Activated CD8-positive, alpha-beta memory T cell treated with anti-CD3 and anti-CD28 coated beads for 4 hours (primary cell): ENCODE results near the gene MAD1L1.

Experiments used
- DNase-seq, 2 donors: peaks; one replicate each; pipeline ENCODE4 v3.0.0-alpha.2; 2020; ENCODE audit warnings: low read depth in 2 of 2

MAD1L1 gene

DNA sequence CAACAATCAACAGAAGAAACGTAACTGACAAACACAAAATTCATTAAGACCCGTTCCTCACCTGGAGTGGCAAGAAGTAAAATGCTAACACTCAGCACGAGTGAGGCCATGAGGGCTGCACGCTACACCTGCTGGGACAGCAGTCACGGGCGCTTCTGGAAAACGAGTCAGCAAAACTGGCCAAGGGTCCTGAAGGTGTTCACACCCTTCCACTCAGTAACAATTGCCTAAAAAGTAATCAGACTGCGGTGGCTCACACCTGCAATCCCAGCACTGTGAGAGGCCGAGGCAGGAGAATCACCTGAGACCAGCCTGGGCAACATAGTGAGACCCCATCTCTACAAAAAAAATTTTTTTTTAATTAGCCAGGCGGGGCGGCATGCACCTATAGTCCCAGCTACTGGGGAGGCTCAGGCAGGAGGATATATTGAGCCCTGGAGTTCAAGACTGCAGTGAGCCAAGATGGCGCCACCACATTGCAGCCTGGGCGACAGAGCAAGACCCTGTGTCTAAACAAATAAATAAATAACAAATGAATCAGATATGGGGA lies 199.1 kb downstream of the MAD1L1 start:
- no peak for DNase-seq

DNA sequence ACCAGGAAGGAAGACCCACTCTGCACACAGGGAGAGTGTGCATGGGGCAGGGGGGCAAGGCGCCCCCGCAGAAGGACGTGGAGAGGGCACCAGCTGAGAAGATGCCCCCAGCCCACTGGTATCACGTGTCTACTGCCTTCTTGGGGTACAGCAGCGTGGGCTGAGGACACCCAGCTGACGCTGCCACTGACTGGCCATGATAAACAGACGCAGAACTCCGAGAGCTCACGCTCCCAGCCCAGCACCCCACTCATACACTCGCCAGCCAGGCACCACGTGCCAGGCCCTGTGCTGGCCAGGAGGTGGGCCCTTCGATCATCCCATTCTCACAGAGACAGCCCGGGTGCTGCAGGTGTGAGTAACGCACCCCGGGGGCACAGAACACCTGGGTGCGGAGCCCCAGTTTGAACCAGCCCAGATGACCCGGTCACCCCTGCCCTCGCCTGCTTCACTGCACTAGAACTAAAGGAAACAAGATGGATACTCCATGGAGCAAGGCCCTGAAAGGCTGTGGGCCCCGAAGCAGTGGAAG lies 199.8 kb downstream of the MAD1L1 start:
- no peak for DNase-seq

DNA sequence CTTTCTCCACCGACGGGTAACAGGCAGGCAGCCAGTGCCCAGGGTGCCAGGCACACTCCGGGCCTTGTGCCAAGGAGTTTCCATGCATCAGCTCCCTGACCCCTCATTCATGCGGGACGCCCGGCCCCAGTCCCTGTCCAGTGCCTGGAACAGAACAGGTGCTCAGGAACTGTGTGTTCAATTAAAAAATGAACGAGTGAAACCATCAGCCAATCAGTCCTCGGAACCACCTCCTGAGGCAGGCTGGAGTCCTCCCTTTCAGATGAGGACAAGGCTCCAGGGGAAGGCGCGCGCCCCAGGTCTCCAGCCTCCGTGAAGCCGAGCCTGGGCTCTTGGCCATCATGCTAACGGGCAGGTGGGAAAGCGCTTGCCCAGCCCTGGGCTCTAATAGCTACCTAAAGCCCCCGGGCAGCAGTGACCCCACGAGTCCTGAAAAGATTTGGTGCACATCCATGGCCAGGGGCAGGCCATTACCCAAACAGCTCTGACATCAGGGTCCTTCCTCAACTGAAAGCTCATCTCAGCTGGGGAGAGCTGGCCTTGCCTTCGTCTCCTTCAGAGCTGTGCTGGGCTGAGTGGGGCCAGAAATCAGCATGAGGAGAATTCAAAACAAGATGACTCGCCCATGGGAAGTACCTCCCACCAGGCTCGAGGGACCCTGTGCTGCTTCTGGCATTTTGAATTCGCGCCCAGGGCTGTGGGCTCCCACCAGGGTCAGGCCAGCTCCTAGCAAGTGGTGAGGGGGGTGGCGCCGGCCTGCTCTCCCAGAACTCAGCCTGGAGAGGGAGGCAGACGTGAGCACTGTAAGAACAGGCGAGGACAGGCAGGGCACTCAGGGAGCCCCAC lies 200.5 kb downstream of the MAD1L1 start:
- no peak for DNase-seq

DNA sequence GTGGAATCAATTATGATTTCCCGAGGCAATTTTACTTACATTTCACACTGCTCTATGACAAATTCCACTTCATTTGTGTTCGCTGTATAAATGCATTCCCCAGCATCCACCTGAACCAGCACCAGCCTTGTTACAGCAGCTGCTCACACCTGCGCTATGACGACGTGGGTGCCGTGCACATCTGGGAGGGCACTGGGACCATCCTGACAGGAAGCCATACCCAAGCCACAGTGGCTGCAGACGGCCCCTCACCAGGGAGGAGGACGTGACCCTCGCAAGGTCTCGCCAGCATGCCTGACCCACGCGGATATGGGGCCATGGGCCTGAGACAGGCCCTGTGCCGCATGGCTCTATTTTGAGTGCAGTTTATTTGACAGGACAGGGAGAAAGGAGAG lies 201.3 kb downstream of the MAD1L1 start:
- no peak for DNase-seq

DNA sequence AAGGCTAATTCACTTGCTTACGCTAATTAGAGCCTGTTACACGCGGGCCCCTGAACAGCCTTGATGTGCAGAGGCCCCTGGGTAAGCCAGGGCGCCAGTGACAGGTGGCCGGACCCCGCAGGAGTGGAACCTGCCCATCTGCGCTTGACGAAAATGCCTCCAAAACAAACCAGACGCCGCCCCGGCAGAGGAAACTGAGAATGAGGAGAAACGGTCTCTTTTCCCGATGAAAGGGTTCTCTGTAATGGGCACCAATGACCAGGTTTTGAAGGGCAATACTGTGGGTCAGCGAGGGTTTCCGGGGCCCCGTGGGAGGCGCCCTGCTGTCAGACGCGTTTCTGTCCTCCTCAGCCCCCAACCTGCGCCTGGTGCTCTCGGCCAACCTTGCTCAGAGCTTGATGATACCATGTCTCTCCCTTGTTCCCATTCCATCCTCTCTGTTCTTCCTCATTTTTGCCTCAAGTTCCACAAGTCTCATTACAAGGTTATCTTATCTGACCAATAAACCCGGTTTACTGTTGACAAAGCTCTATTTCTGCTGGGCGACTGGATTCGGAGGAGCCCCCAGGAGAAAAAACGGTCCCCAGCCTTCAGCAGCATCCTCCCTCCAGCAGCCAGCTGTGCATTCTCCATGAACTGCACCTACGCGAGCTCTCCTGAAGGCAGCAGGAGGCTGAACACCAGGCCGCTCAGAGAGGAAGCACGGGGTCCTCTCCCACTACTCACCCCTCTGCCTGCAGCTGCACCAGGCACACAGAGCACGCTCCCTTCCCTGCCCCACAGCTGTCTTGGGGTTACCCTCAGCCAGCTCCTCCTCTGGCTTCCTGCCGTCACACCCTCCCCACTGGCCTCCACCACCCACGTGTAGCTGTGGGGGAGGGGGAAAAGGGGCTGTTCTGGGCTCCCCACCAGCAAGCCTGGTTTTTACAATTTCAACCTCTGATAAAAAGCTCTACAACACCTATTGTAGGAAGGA lies 202.0 kb downstream of the MAD1L1 start:
- peak; percentile 13 to 17 for DNase-seq

DNA sequence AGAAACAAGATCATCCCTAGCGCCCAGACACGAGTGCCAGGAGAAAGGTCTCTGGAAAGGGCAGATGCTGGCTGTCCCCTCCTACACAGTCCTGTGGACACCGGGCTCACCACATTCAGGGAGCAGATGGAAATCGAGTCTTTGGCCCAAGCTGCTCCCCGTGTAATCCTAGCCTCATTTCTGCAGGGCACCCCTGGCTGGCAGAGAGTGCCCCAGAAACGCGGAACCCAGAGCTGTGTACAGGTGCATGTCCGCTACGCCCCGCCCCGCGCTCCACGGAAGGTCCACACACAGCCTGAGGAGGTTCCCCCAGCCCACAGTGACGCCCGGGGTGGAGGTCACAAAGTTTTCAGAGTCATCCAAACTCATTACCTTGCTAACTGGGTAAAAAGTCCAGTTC lies 202.8 kb downstream of the MAD1L1 start:
- no peak for DNase-seq

DNA sequence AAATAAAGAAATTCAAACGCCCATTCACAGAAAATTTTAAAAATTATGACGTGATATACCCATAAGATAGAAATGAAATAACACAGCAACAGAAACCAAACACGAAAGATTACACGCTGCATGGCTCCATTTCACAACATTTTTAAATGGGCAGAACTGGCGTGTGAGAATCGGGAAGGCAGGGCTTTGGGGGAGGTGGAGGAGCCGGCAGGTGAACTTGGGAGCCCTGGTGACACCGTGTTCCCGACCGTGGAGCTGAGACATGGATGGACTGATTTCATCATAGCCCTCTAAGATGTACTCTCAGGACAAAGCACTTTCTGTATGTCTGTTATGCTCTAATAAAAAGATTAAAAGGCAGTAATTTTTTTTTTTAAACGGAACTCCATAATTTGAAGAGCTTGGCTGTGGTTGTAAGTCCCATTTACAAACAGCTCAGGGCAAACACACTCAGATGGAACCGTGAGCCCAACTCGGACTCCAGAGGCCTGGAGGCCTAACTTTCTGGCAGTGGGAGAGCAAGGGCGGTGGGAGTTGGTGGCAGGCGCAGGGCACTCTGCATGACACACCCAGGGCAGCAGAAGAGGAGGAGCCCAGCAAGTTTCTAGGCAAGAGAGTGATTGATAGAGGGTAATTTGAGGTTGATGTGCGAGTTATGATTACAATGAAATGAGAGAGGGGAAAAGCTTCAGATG lies 203.4 kb downstream of the MAD1L1 start:
- DNase-seq = no peak

DNA sequence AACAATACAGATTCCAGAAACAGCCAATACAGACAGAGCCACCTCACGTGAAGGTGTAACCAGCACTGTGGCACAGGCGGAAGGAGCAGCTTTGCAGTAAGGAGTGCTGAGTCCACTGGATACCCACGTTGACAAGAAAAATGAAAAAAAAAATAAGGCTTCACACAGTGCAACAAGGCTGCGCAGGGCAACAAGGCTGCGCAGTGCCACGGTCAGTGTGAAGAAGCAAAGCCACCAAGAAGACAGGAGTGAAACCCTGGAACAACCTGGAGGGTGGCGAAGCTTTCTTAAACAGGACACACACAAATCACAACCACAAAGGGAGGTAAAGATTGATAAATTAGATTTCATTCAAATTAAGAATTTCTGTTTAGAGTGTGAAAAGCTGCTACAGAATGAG lies 204.0 kb downstream of the MAD1L1 start:
- DNase-seq = no peak

DNA sequence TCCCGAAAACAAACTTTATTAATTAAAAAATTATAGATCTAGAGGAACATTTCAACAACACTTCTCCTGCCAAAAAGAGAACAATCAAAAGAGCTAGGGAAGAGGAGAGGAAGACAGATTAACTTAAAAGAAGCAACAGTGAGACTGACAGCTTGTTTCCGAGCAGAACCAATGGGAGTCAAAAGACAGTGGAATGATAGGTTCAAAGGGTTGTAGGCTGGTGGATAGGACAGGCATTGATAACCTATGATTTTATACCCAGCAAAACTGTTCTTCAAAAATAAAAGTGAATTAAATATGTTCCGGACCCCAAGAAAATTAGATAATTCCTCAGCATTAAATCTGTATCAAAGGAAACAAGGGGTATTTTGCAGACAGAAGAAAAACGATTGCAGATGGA lies 207.6 kb downstream of the MAD1L1 start:
- DNase-seq = no peak

DNA sequence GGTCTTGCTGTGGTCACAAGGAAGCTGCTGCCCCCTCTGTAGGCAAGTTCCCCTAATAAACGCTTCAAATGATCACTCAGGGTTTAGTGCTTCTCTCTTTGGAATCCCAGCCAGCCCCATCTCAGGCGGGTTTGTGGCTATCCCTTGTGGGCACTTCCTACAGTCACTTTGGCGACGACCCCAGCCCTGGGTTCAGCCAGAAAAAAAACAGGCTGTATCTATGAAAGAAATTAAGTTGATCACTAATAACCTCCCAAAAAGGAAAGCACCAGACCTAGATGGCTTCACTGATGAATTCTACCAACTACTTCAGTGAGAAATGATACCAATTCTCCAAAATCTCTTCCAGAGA lies 208.2 kb downstream of the MAD1L1 start:
- DNase-seq = no peak

DNA sequence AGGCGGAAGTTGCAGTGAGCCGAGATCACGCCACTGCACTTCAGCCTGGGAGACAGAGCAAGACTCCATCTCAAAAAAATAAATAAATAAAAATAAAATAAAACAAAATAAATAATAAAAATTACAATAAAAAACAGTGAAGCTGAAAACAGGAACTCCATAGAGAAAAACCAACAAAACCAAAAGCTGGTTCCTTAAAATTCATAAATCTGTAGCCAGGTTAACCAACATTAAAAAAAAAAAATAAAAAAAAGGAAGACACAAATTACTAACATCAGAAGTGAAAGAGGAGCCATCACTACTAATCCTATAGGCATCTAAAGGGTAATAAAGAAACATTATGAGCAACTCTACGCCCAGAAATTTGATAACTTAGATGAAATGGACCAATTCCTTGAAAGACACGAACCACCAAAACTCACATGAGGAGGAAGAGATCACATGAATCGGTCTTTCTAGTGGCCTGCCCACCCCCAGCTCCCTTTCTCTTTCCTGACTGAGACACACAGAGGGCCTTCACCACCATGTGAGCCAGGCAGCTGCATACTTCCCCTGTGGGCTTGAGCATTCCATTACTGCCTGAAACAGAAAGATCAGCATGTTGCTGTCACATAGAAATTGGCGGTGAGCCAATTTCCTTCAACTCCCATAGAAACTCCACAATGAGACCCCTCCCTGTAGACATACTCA lies 208.7 kb downstream of the MAD1L1 start:
- DNase-seq = no peak

DNA sequence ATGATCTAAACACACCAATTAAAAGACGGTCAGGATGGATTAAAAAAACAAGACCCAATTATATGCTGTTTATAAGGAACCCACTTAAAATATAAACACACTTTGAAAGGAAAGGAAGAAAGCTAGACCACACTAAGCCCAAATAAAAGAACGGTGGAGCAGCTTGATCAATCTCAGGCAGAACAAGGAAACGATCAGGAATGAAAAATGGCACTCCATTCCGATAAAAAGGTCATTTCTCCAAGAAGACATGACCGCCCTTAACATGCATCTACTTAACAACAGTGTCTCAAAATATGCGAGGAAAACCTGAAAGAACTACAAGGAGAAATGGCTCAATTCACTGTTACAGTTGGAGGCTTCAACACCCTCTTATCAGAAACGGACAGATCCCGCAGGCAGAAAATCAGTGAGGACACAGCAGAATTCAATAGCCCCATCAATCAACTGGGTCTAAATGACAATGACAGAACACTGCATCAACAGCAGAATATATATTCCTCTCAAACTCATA lies 210.0 kb downstream of the MAD1L1 start:
- no peak for DNase-seq

DNA sequence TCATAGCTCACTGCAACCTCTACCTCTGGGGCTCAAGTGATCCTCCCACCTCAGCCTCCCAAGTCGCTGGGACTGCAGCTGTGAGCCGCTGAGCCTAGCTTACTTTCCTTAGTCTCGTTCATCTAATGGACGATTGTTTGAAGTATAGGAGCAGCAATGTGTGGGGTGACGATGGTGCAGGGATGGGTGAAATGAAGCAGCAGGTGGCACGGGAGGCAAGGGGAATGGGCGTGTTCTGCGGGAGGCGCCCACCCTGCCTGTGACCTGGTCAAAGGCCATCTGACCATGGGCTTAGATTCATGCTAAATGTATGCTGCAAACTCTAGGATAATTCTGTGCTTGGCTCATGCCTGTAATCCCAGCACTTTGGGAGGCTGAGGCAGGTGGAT lies 210.7 kb downstream of the MAD1L1 start:
- DNase-seq = no peak

DNA sequence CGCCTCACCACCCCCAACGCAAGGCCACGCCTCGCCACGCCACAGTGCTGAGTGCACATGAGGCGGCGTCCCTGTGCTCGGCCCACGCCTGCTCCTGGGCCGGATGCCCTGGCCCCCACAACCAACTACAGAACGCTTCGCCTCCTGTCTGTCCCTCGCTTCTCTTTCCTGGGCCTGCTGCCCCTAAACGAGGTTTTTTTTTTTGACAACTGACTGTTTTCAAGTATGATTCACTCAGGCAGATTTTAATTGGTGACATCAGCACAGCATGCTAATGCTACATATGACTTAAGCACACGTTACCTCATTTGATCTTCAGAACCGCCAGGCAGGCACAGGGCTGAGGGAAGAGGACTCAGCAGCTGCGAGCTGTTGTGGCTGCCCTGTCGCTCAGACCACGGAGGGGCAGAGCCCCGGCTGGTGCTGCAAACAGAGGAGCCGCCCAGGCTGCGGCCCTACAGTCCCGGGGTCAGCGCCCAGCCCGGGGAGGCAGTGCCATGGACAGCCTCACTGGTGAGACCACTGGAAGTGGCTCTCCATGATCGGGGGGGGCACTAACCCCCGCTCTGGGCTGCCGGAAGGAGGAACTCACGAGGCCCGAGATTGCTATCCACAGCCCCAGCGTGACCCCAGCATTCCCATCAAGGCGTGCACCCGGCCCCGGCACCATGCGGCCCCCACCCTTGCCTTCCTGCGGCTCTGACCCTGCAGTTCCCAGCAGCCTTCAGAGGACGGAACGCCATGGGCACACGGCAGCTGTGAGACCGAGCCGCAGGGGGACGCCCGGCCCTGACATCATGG lies 212.8 kb downstream of the MAD1L1 start:
- peak in 1 of 2 donors; percentile 33 for DNase-seq

DNA sequence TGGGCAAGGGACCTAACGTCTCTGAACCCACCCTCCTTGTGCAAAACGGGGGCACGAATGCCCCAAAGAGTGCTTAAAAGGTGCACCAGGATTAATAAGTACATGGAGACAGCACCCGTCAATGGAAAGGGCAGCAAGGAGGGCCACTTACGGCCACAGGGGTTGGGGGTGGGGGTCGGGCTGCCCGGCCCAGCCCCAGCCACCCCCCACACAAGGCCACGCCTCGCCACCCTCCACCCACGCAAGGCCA lies 213.4 kb downstream of the MAD1L1 start:
- no peak for DNase-seq

DNA sequence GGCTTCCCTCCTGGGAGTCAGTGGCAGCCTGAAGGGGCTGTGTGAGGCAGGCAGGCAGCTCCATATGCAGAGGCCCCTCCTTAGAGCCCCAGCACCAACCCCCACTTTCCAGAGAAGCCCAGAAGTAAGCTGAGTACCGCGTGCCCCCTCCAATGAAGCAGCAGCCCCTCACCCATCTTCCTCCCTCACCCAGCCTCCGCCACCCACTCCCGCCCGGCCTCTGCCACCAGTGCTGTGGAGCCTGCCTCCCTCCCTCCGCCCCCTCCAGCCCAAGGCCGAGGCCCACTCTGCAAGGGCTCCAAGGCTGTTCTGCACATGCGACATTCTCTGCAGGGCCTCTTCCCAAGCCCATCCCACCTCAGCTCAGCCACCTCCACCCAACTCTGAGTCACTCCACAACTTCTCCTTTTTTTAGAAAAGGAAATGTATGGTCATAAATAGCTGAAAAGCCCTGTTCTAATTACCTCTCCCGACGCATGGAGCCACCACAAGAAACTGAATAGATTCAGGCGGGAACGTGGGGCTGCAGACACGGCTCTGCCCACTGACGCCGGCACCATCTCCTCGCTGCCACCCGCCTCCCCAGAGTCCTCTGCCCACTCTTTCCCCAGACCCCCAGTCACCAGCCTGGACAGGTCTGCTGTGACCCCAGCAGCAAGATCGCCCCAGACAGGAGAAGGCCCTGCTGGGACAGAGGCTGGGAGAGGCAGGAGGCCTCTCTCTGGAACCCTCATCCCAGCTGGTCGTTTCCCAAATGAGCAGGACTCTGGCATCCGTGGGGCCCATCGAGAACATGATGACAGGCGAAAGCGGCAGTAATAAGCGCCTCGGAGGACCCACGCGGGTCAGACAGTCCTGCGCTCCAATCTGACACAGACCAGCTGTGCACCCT lies 213.9 kb downstream of the MAD1L1 start:
- DNase-seq = no peak

DNA sequence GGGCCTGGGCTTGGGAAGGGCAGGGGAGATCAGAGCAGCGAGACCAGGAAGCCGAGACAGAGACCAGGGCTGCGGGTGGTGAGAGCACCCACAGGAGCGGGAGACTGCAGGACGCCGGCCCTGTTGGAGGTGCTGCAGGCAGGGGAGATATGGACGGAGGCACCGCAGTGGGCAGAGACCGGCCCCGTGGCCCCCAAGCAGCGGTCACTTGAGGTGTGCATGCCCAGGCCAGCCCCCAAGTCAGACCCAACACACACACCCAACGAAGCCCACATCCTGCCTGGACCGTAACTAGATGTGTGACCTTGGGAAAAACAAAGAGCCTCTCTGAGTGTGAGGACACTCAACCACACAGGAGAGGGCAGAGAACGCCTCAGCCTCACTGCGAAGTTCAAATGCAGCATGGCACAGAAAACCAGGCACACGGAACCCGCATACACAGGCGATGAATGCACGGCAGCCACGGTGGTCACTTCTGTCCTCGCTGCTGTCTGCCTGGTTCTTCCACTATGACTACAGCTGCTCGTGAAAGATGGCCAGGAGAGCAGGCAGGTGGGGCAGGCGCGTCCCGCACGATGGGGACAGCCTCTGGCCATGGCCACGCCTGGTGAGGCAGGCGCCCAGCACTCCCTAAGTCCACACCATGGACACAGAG lies 214.7 kb downstream of the MAD1L1 start:
- no peak for DNase-seq

DNA sequence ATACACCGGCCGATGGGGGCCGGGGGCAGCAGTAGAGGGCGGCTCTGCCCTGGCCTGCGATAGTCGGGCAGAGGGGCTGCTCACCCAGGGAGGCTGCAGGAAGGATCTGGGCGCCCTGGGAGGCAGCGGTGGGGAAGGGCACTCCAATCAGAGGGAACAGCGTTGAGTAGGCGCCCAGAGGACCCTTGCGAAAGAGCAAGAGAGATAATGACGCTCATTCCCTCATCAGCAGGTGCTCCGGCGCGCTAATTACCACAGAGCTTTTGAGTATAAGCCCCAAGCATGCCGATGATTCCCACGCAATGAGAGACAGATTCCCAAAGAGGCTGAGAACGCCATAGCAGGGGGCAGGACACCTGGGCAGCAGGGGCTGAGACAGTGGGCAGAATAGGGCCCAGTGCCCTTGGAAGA lies 215.3 kb downstream of the MAD1L1 start:
- DNase-seq = no peak
